ENCODE measurements around the gene CBX4.

The CBX4 gene

DNA sequence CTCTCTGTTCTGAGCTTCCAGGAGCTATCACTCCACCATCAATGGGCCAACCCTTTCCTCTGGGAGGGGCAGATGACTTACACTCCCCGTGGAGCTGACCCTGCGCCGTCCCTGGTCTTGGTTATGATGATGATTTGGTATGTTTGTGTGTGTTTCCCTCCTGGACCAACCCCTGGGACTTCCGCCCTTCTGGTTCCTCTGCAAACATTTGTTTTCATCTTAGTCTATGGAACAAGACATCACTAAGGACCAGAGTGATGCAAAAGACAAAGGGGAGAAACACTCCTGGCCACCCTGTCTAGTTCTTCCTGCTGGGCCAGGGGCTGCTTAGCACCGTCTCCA is 13.7 kb downstream of the CBX4 start:
- H3K9ac ChIP-seq (ENCODE audit: low read length) = no peak overlapping the region
- no peak for TF ChIP-seq EZH2phosphoT487 (conservative IDR thresholded peaks at IDR 0.05; ENCODE audit: low read length)
- H3F3A ChIP-seq (ENCODE audit: insufficient read depth) = no peaks in the 10 kb centered on the region
- no peak overlapping the region for H2AFZ ChIP-seq (ENCODE audit: low read depth, low read length, severe bottlenecking)
- no peak overlapping the region for H3K4me3 ChIP-seq (ENCODE audit: insufficient read depth, low read length, poor library complexity, severe bottlenecking)
- no peak overlapping the region for H3K27ac ChIP-seq (ENCODE audit: low read depth, low read length)
- H3K27me3 ChIP-seq (ENCODE audit: low read length) = no peaks in the 10 kb centered on the region
- no peaks in the 10 kb centered on the region for H4K20me1 ChIP-seq (ENCODE audit: low read depth, low read length)
- H3K79me2 ChIP-seq (ENCODE audit: insufficient read depth, low read length) = no peaks in the 10 kb centered on the region
- H3K9me2 ChIP-seq (replicated peaks; ENCODE audit: insufficient read depth, low read length) = no peaks in the 10 kb centered on the region
- H3K9me3 ChIP-seq (ENCODE audit: insufficient read depth, low read length) = no peaks in the 10 kb centered on the region
- H3K36me3 ChIP-seq (ENCODE audit: low read length) = no peaks in the 10 kb centered on the region
- no peak overlapping the region for H3K4me2 ChIP-seq (ENCODE audit: low read depth, low read length, poor library complexity, severe bottlenecking)

DNA sequence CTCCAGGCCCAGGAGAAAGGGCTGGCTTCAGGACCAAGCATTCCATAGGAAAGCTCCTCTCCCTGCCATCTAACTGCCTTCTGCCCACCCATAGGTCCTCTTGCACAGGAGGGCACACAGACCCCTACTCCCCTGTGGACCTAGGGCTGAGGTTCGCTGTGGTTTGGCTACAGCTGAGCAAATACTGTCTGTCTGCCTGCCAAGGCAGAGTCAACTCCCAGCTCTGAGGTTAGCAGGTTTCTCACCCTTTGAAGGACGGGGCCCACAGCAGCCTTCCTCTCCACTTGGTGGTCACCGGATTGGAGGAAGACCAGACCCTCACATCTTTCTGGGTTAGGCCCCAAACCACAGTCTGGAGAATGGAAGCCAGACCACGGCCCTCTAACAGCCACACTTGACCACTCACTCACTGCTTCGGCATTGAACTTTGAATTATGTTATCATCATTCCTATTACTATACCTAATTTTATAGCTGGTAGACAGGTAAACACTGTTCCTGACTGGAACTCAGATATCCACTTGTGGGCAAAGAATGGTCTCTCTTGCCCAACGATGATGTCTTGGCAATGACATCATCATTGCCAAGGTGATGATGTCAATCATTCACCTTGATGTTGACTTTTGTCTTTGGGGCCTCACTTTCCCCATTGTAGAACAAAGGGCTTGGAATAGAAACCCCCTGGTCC is 14.2 kb downstream of the CBX4 start:
- Histone ChIP-seq H3K4me2 (ENCODE audit: low read depth, low read length, poor library complexity, severe bottlenecking) (no peak overlapping the region), H3K27me3 (ENCODE audit: low read length) (no peaks in the 10 kb centered on the region), H2AFZ (ENCODE audit: low read depth, low read length, severe bottlenecking) (no peak overlapping the region), H3K27ac (ENCODE audit: low read depth, low read length) (no peak overlapping the region), H3K36me3 (ENCODE audit: low read length) (no peaks in the 10 kb centered on the region), H4K20me1 (ENCODE audit: low read depth, low read length) (no peaks in the 10 kb centered on the region), H3K4me3 (ENCODE audit: insufficient read depth, low read length, poor library complexity, severe bottlenecking) (no peak overlapping the region), H3K9me3 (ENCODE audit: insufficient read depth, low read length) (no peaks in the 10 kb centered on the region), H3F3A (ENCODE audit: insufficient read depth) (no peaks in the 10 kb centered on the region), H3K9ac (ENCODE audit: low read length) (no peak overlapping the region), H3K9me2 (replicated peaks; ENCODE audit: insufficient read depth, low read length) (no peaks in the 10 kb centered on the region), H3K79me2 (ENCODE audit: insufficient read depth, low read length) (no peaks in the 10 kb centered on the region)
- TF ChIP-seq EZH2phosphoT487 (conservative IDR thresholded peaks at IDR 0.05; ENCODE audit: low read length) (no peak), CTCF (IDR thresholded peaks at IDR 0.05; ENCODE audit: insufficient read depth, low read length, poor library complexity, severe bottlenecking) (no peak)

DNA sequence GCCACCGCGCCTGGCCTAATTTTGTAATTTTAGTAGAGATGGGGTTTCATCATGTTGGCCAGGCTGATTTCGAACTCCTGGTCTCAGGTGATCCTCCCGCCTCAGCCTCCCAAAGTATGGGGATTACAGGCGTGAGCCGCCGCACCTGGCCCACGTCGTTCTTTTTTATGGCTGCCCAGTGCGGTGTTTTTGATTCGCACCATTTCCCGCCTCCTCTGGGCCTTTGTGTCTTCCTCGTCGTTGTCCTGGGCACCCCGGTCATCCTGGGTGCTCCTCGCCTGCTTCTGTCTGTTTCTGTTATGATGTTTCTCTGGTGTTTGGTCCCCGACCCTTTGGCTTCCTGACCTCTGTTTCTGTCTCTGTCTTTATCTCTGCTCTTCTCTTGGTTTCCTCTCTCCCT is 15.0 kb downstream of the CBX4 start:
- Histone ChIP-seq H3K27me3 (ENCODE audit: low read length) (no peaks in the 10 kb centered on the region), H3K27ac (ENCODE audit: low read depth, low read length) (no peak overlapping the region), H3K79me2 (ENCODE audit: insufficient read depth, low read length) (no peaks in the 10 kb centered on the region), H3K4me3 (ENCODE audit: insufficient read depth, low read length, poor library complexity, severe bottlenecking) (no peak overlapping the region), H3K4me2 (ENCODE audit: low read depth, low read length, poor library complexity, severe bottlenecking) (no peak overlapping the region), H3K9me3 (ENCODE audit: insufficient read depth, low read length) (no peaks in the 10 kb centered on the region), H3K9me2 (replicated peaks; ENCODE audit: insufficient read depth, low read length) (no peaks in the 10 kb centered on the region), H2AFZ (ENCODE audit: low read depth, low read length, severe bottlenecking) (no peak overlapping the region), H3K9ac (ENCODE audit: low read length) (no peak overlapping the region), H3F3A (ENCODE audit: insufficient read depth) (no peaks in the 10 kb centered on the region), H4K20me1 (ENCODE audit: low read depth, low read length) (no peaks in the 10 kb centered on the region), H3K36me3 (ENCODE audit: low read length) (no peaks in the 10 kb centered on the region)
- no peak for TF ChIP-seq EZH2phosphoT487 (conservative IDR thresholded peaks at IDR 0.05; ENCODE audit: low read length)

GRCh38 chr17:79822583-79823124 is 16.6 kb downstream of the CBX4 start:
- Histone ChIP-seq H3K4me3 (ENCODE audit: insufficient read depth, low read length, poor library complexity, severe bottlenecking) (no peak overlapping the region), H4K20me1 (ENCODE audit: low read depth, low read length) (no peaks in the 10 kb centered on the region), H3K9ac (ENCODE audit: low read length) (no peak overlapping the region), H3K27me3 (ENCODE audit: low read length) (no peaks in the 10 kb centered on the region), H3K79me2 (ENCODE audit: insufficient read depth, low read length) (no peaks in the 10 kb centered on the region), H3K9me3 (ENCODE audit: insufficient read depth, low read length) (no peaks in the 10 kb centered on the region), H3K27ac (ENCODE audit: low read depth, low read length) (no peak overlapping the region), H2AFZ (ENCODE audit: low read depth, low read length, severe bottlenecking) (no peak overlapping the region), H3F3A (ENCODE audit: insufficient read depth) (no peaks in the 10 kb centered on the region), H3K36me3 (ENCODE audit: low read length) (no peaks in the 10 kb centered on the region), H3K4me2 (ENCODE audit: low read depth, low read length, poor library complexity, severe bottlenecking) (no peak overlapping the region), H3K9me2 (replicated peaks; ENCODE audit: insufficient read depth, low read length) (no peaks in the 10 kb centered on the region)
- TF ChIP-seq CTCF (IDR thresholded peaks at IDR 0.05; ENCODE audit: insufficient read depth, low read length, poor library complexity, severe bottlenecking) (no peak), EZH2phosphoT487 (conservative IDR thresholded peaks at IDR 0.05; ENCODE audit: low read length) (no peak)

All from SU-DHL-6 (cell line).